ENCODE measurements around the gene CEPT1. TPM values are rescaled to one million over a fixed set of nuclear protein-coding genes. Genes with fewer than 3 reads are reported as not detected.

Gene CEPT1
- total and polyA plus RNA-seq, 3 experiments from 2014 or later: 23.4 to 41.3 (median 38.9) TPM

- Histone ChIP-seq H3K4me1 (ENCODE audit: insufficient read depth, low read length) (peaks cover 69% of the 10 kb centered on the region), H3K27ac (ENCODE audit: low read depth, low read length) (no peak overlapping the region), H3K4me3 (ENCODE audit: low read length) (peak overlapping the region; percentile 96), H3K9me3 (ENCODE audit: low read length) (no peaks in the 10 kb centered on the region), H3K36me3 (ENCODE audit: insufficient read depth, low read length) (peaks cover 80% of the 10 kb centered on the region), H3K27me3 (ENCODE audit: insufficient read depth, low read length, poor library complexity, severe bottlenecking) (no peaks in the 10 kb centered on the region)
- POLR2A ChIA-PET: interaction anchor here (0.7 to 10.8 kb wide), 3 partner anchors 8 to 30 kb away, joined by 3 to 259 read pairs (median 3); no protein-coding TSS in a partner anchor
- H3K9me3 Mint-ChIP-seq: no peaks in the 10 kb centered on the region
- H3K4me1 Mint-ChIP-seq: peaks cover 76 to 78% (median 78%) of the 10 kb centered on the region in 3 donors
- H3K4me3 Mint-ChIP-seq: peak overlapping the region; percentile 97 to 100 (median 99)
- peaks cover 50 to 96% (median 61%) of the 10 kb centered on the region in 3 donors for H3K36me3 Mint-ChIP-seq
- CTCF ChIA-PET: interaction anchor here (0.6 to 10.8 kb wide), 6 partner anchors 14 to 563 kb away, joined by 3 to 252 read pairs (median 7); no protein-coding TSS in a partner anchor
- H3K27me3 Mint-ChIP-seq: no peaks in the 10 kb centered on the region
- peak overlapping the region; percentile 93 to 100 (median 96) for H3K27ac Mint-ChIP-seq
- no peak for DNase-seq
Observed at GRCh38 chr1:111196213-111196612, 56.2 kb downstream of the CEPT1 start.

- H3K36me3 ChIP-seq (ENCODE audit: insufficient read depth, low read length): peaks cover 65% of the 10 kb centered on the region
- ChIA-PET POLR2A (interaction anchor here (0.8 to 10.8 kb wide), 4 partner anchors 10 to 28 kb away, joined by 3 to 259 read pairs (median 5); no protein-coding TSS in a partner anchor), CTCF (interaction anchor here (0.6 to 10.8 kb wide), 12 partner anchors 10 to 310 kb away, joined by 3 to 252 read pairs (median 5); no protein-coding TSS in a partner anchor)
- H3K4me1 Mint-ChIP-seq: peaks cover 76 to 78% (median 78%) of the 10 kb centered on the region in 3 donors
- no peaks in the 10 kb centered on the region for H3K9me3 Mint-ChIP-seq
- H3K27ac Mint-ChIP-seq: peak overlapping the region; percentile 93 to 100 (median 96)
- H3K36me3 Mint-ChIP-seq: peaks cover 44 to 81% (median 59%) of the 10 kb centered on the region in 3 donors
- no peaks in the 10 kb centered on the region for H3K27me3 ChIP-seq (ENCODE audit: insufficient read depth, low read length, poor library complexity, severe bottlenecking)
- peak overlapping the region; percentile 97 to 100 (median 99) for H3K4me3 Mint-ChIP-seq
- peak; percentile 43 to 78 (median 69) for DNase-seq
- H3K4me1 ChIP-seq (ENCODE audit: insufficient read depth, low read length): peaks cover 69% of the 10 kb centered on the region
- peak overlapping the region; percentile 96 for H3K4me3 ChIP-seq (ENCODE audit: low read length)
- H3K9me3 ChIP-seq (ENCODE audit: low read length): no peaks in the 10 kb centered on the region
- H3K27ac ChIP-seq (ENCODE audit: low read depth, low read length): peak overlapping the region; percentile 62
- H3K27me3 Mint-ChIP-seq: no peaks in the 10 kb centered on the region
Observed at GRCh38 chr1:111197598-111198284, 57.7 kb downstream of the CEPT1 start.

- H3K4me3 ChIP-seq (ENCODE audit: low read length): peak overlapping the region; percentile 96
- H3K36me3 ChIP-seq (ENCODE audit: insufficient read depth, low read length): peaks cover 54% of the 10 kb centered on the region
- ChIA-PET POLR2A (interaction anchor here (0.6 to 10.8 kb wide), 6 partner anchors 11 to 207 kb away, joined by 3 to 259 read pairs (median 4); partner anchors contain the start of genes CEPT1 and DRAM2), CTCF (interaction anchor here (0.9 to 10.8 kb wide), 10 partner anchors 9 to 269 kb away, joined by 3 to 252 read pairs (median 6); no protein-coding TSS in a partner anchor)
- Mint-ChIP-seq H3K4me3 (peak overlapping the region; percentile 97 to 100 (median 99)), H3K27ac (peak overlapping the region; percentile 93 to 100 (median 96)), H3K27me3 (peaks cover 0 to 3% of the 10 kb centered on the region in 2 donors), H3K9me3 (no peaks in the 10 kb centered on the region), H3K36me3 (peaks cover 39 to 73% (median 49%) of the 10 kb centered on the region in 3 donors), H3K4me1 (peaks cover 75 to 77% (median 77%) of the 10 kb centered on the region in 3 donors)
- H3K9me3 ChIP-seq (ENCODE audit: low read length): no peaks in the 10 kb centered on the region
- no peaks in the 10 kb centered on the region for H3K27me3 ChIP-seq (ENCODE audit: insufficient read depth, low read length, poor library complexity, severe bottlenecking)
- no peak for DNase-seq
- peak overlapping the region; percentile 62 for H3K27ac ChIP-seq (ENCODE audit: low read depth, low read length)
- peaks cover 67% of the 10 kb centered on the region for H3K4me1 ChIP-seq (ENCODE audit: insufficient read depth, low read length)
Observed at GRCh38 chr1:111198836-111199235, 58.8 kb downstream of the CEPT1 start.

- H3K27ac ChIP-seq (ENCODE audit: low read depth, low read length): peak overlapping the region; percentile 62
- Mint-ChIP-seq H3K27ac (peak overlapping the region; percentile 93 to 100 (median 96)), H3K4me3 (peak overlapping the region; percentile 97 to 100 (median 99)), H3K36me3 (peaks cover 36 to 68% (median 49%) of the 10 kb centered on the region in 3 donors), H3K9me3 (no peaks in the 10 kb centered on the region), H3K4me1 (peaks cover 70 to 72% (median 72%) of the 10 kb centered on the region in 3 donors), H3K27me3 (peaks cover 0 to 3% of the 10 kb centered on the region in 2 donors)
- H3K36me3 ChIP-seq (ENCODE audit: insufficient read depth, low read length): peaks cover 49% of the 10 kb centered on the region
- ChIA-PET POLR2A (interaction anchor here (0.6 to 10.8 kb wide), 5 partner anchors 12 to 443 kb away, joined by 3 to 259 read pairs (median 4); partner anchors contain the start of genes CEPT1 and DRAM2), CTCF (interaction anchor here (1.1 to 10.8 kb wide), 5 partner anchors 8 to 135 kb away, joined by 3 to 252 read pairs (median 7); no protein-coding TSS in a partner anchor)
- H3K27me3 ChIP-seq (ENCODE audit: insufficient read depth, low read length, poor library complexity, severe bottlenecking): no peaks in the 10 kb centered on the region
- no peaks in the 10 kb centered on the region for H3K9me3 ChIP-seq (ENCODE audit: low read length)
- no peak for DNase-seq
- H3K4me1 ChIP-seq (ENCODE audit: insufficient read depth, low read length): peaks cover 62% of the 10 kb centered on the region
- H3K4me3 ChIP-seq (ENCODE audit: low read length): peak overlapping the region; percentile 96
Observed at GRCh38 chr1:111199329-111199728, 59.3 kb downstream of the CEPT1 start.

GRCh38 chr1:111199881-111200801 is 60.1 kb downstream of the CEPT1 start, which contains the start of gene DENND2D:
Gene DENND2D, minus strand, starts transcription at chr1:111200646. Its CDS starts 187 bp downstream, at chr1:111200459.
- peaks cover 41% of the 10 kb centered on the region for H3K36me3 ChIP-seq (ENCODE audit: insufficient read depth, low read length)
- no peaks in the 10 kb centered on the region for H3K27me3 ChIP-seq (ENCODE audit: insufficient read depth, low read length, poor library complexity, severe bottlenecking)
- peak; percentile 30 to 66 (median 42) for DNase-seq
- peak within 1 kb of the TSS; percentile 96 for H3K4me3 ChIP-seq (ENCODE audit: low read length)
- ChIA-PET CTCF (interaction anchor here (1.8 to 10.8 kb wide), 2 partner anchors 19 to 49 kb away, joined by 7 to 252 read pairs; no protein-coding TSS in a partner anchor), POLR2A (interaction anchor here (0.6 to 10.8 kb wide), 5 partner anchors 8 to 442 kb away, joined by 3 to 259 read pairs (median 4); partner anchors contain the start of genes CEPT1 and DRAM2)
- Mint-ChIP-seq H3K4me3 (peak within 1 kb of the TSS; percentile 97 to 100 (median 99)), H3K27ac (peak within 1 kb of the TSS; percentile 93 to 100 (median 96)), H3K4me1 (peaks cover 69 to 71% (median 70%) of the 10 kb centered on the region in 3 donors), H3K36me3 (peaks cover 29 to 62% (median 44%) of the 10 kb centered on the region in 3 donors), H3K27me3 (peaks cover 0 to 3% of the 10 kb centered on the region in 2 donors), H3K9me3 (no peaks in the 10 kb centered on the region)
- H3K4me1 ChIP-seq (ENCODE audit: insufficient read depth, low read length): peaks cover 61% of the 10 kb centered on the region
- H3K27ac ChIP-seq (ENCODE audit: low read depth, low read length): peak within 1 kb of the TSS; percentile 62
- H3K9me3 ChIP-seq (ENCODE audit: low read length): no peaks in the 10 kb centered on the region

- DNase-seq: no peak
- Histone ChIP-seq H3K9me3 (ENCODE audit: low read length) (no peaks in the 10 kb centered on the region), H3K4me1 (ENCODE audit: insufficient read depth, low read length) (peaks cover 61% of the 10 kb centered on the region), H3K36me3 (ENCODE audit: insufficient read depth, low read length) (peaks cover 34% of the 10 kb centered on the region), H3K27me3 (ENCODE audit: insufficient read depth, low read length, poor library complexity, severe bottlenecking) (no peaks in the 10 kb centered on the region), H3K4me3 (ENCODE audit: low read length) (peak overlapping the region; percentile 96), H3K27ac (ENCODE audit: low read depth, low read length) (peak overlapping the region; percentile 62)
- Mint-ChIP-seq H3K4me3 (peak overlapping the region; percentile 97 to 100 (median 99)), H3K36me3 (peaks cover 26 to 56% (median 40%) of the 10 kb centered on the region in 3 donors), H3K4me1 (peaks cover 69 to 71% (median 70%) of the 10 kb centered on the region in 3 donors), H3K27ac (peak overlapping the region; percentile 93 to 100 (median 96)), H3K9me3 (no peaks in the 10 kb centered on the region), H3K27me3 (peaks cover 0 to 3% of the 10 kb centered on the region in 2 donors)
- ChIA-PET CTCF (interaction anchor here (1.4 to 10.8 kb wide), 2 partner anchors 18 to 199 kb away, joined by 3 to 252 read pairs; no protein-coding TSS in a partner anchor), POLR2A (interaction anchor here (1.6 to 10.8 kb wide), 3 partner anchors 9 to 18 kb away, joined by 3 to 259 read pairs (median 12); no protein-coding TSS in a partner anchor)
Observed at GRCh38 chr1:111200802-111201161, 60.8 kb downstream of the CEPT1 start.

Data from CD8-positive, alpha-beta memory T cell (primary cell).